ENCODE data around the gene CHAD. TPM values are rescaled to one million over a fixed set of nuclear protein-coding genes. Genes with fewer than 3 reads are reported as not detected.

CHAD gene
- total RNA-seq, 1 experiment from 2014 or later, result 0.09 TPM

GRCh38 chr17:50448643-50449042 lies 20.0 kb downstream of the CHAD start:
- POLR2A ChIA-PET, result no interaction called here

GRCh38 chr17:50447870-50448595 lies 20.6 kb downstream of the CHAD start:
- H3K4me3 Mint-ChIP-seq, result no peak overlapping the region
- DNase-seq (ENCODE audit: low spot score) (no peak), ATAC-seq (no peak)
- no peaks in the 10 kb centered on the region for H3K27me3 Mint-ChIP-seq (ENCODE audit: low read depth)
- POLR2A ChIA-PET, result no interaction called here
- H3K4me1 Mint-ChIP-seq, result peaks cover 8% of the 10 kb centered on the region
- CTCF ChIA-PET, result no interaction called here
- no peak overlapping the region for H3K27ac Mint-ChIP-seq
- no peaks in the 10 kb centered on the region for H3K36me3 Mint-ChIP-seq
- no peaks in the 10 kb centered on the region for H3K9me3 Mint-ChIP-seq
- TF ChIP-seq NR3C1 (CRISPR knock-in tag; conservative IDR thresholded peaks at IDR 0.05; ENCODE audit: low read depth), result no peak
- no peak for TF ChIP-seq NFYB (CRISPR knock-in tag; conservative IDR thresholded peaks at IDR 0.05; ENCODE audit: low read depth)
- no peak for TF ChIP-seq ZNF138 (CRISPR knock-in tag; conservative IDR thresholded peaks at IDR 0.05)
- TF ChIP-seq ZNF281 (CRISPR knock-in tag; IDR thresholded peaks at IDR 0.05), result no peak
- TF ChIP-seq CREB1 (CRISPR knock-in tag; IDR thresholded peaks at IDR 0.05), result no peak
- no peak for TF ChIP-seq ATF6 (CRISPR knock-in tag; IDR thresholded peaks at IDR 0.05)
- no peak for TF ChIP-seq USF2 (CRISPR knock-in tag; IDR thresholded peaks at IDR 0.05)
- no peak for TF ChIP-seq ZNF121 (CRISPR knock-in tag; IDR thresholded peaks at IDR 0.05)

More at GRCh38 chr17:50448643-50449042, 20.0 kb downstream of the CHAD start:
- CTCF ChIA-PET, result no interaction called here
- Mint-ChIP-seq H3K36me3 (no peaks in the 10 kb centered on the region), H3K9me3 (no peaks in the 10 kb centered on the region), H3K4me3 (no peak overlapping the region), H3K27ac (no peak overlapping the region), H3K27me3 (ENCODE audit: low read depth) (no peaks in the 10 kb centered on the region), H3K4me1 (peaks cover 2% of the 10 kb centered on the region)
- no peak for TF ChIP-seq NFE2L1 (CRISPR knock-in tag; IDR thresholded peaks at IDR 0.05)
- no peak for TF ChIP-seq ELF4 (CRISPR knock-in tag; IDR thresholded peaks at IDR 0.05; ENCODE audit: low read depth)
- no peak for TF ChIP-seq ZNF416 (CRISPR knock-in tag; IDR thresholded peaks at IDR 0.05)
- TF ChIP-seq NR2C2 (CRISPR knock-in tag; IDR thresholded peaks at IDR 0.05), result no peak
- TF ChIP-seq HMGA2 (CRISPR knock-in tag; IDR thresholded peaks at IDR 0.05), result no peak
- no peak for TF ChIP-seq ATF6 (CRISPR knock-in tag; IDR thresholded peaks at IDR 0.05)
- no peak for TF ChIP-seq FOXJ3 (CRISPR knock-in tag; IDR thresholded peaks at IDR 0.05; ENCODE audit: borderline replicate concordance)
- TF ChIP-seq RORB (CRISPR knock-in tag; IDR thresholded peaks at IDR 0.05), result no peak
- TF ChIP-seq ATF3 (CRISPR knock-in tag; conservative IDR thresholded peaks at IDR 0.05), result no peak
- no peak for TF ChIP-seq TP53 (CRISPR knock-in tag; IDR thresholded peaks at IDR 0.05)
- TF ChIP-seq FOXK1 (CRISPR knock-in tag; IDR thresholded peaks at IDR 0.05), result no peak
- no peak for TF ChIP-seq AR (CRISPR knock-in tag; IDR thresholded peaks at IDR 0.05)
- TF ChIP-seq ZMAT4 (CRISPR knock-in tag; IDR thresholded peaks at IDR 0.05), result no peak
- no peak for TF ChIP-seq PRRX2 (CRISPR knock-in tag; IDR thresholded peaks at IDR 0.05)
- no peak for TF ChIP-seq IRF2 (CRISPR knock-in tag; IDR thresholded peaks at IDR 0.05; ENCODE audit: borderline replicate concordance, low read depth)
- TF ChIP-seq ZNF219 (CRISPR knock-in tag; IDR thresholded peaks at IDR 0.05; ENCODE audit: borderline replicate concordance), result no peak
- ATAC-seq, result no peak
- no peak for DNase-seq (ENCODE audit: low spot score)
